Measurements from ENCODE around the gene GRIN2A. TPM values are rescaled to one million over a fixed set of nuclear protein-coding genes. Genes with fewer than 3 reads are reported as not detected.

The GRIN2A gene
- total and polyA plus RNA-seq, 2 of the 13 experiments (the other 11 are each of a cell fraction or from before 2014, with no cell fraction given), result not detected

DNA sequence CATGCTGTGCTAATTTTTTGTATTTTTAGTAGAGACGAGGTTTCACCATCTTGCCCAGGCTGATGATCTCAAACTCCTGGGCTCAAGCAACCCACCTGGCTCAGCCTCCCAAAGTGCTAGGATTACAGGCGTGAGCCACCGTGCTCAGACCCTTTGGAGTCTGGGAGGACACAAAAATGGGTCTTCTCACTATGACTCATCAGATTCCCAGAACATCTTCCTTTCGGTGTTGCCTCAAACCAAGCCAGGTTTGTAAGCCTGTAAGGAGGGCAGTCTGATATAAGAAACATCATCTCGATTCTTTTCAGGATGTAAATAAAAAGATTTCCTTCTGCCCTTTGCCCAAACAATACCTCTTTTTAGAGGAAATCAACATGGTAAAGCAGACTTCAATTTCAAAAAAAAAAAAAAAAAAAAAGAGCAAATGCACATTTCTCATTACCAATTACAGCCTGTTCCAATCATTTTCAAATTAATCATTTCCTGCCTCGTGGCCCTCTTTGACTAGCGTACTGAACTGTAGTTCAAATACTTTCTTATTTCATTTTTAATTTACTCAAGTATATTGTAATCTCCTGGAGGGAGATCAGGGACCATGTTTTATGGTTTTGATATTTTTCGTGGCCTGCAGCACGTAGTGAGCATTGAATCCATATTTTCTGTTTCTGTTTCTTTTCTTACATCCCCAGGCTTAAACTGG, 409.6 kb downstream of the GRIN2A start:
- no TSS peak for BruUV-seq (replicated peaks)
- CTCF ChIA-PET (ENCODE audit: low intra/inter-chr PET ratio, low total read pairs), result no interaction called here
- Histone ChIP-seq H3K36me3 (replicated peaks in 1 of 2; ENCODE audit: control insufficient read depth in 1 of 2, insufficient read depth in 2 of 2, low read length in 2 of 2) (no peaks in the 10 kb centered on the region), H3K9ac (ENCODE audit: insufficient read depth, low read depth, low read length) (no peak overlapping the region), H3K4me3 (replicated peaks in 1 of 3; ENCODE audit: insufficient read depth in 1 of 3, low read depth in 2 of 3, low read length in 3 of 3) (no peak overlapping the region), H3K27ac (ENCODE audit: extremely low read length, insufficient read depth, low read length) (no peak overlapping the region), H3K27me3 (ENCODE audit: control insufficient read depth in 1 of 2, insufficient read depth in 2 of 2, low read length in 2 of 2) (peaks cover 0 to 9% of the 10 kb centered on the region in 2 experiments; a peak in 2 of 5 replicates), H4K20me1 (ENCODE audit: insufficient read depth, low read length) (no peaks in the 10 kb centered on the region), H3K79me2 (ENCODE audit: insufficient read depth, low read length) (no peaks in the 10 kb centered on the region), H2AFZ (ENCODE audit: low read length) (no peak overlapping the region), H3K4me2 (ENCODE audit: low read depth, low read length) (no peak overlapping the region), H3K4me1 (ENCODE audit: insufficient read depth, low read length) (no peaks in the 10 kb centered on the region), H3K9me3 (ENCODE audit: low read length) (no peaks in the 10 kb centered on the region)
- ATAC-seq (no peak), DNase-seq (ENCODE audit: low spot score) (no peak), FAIRE-seq (no peak)
- WGBS (ENCODE audit: low lambda C conversion rate), result 8% methylated on average over 9 of the region's 9 CpGs
- TF ChIP-seq NFE2L2 (IDR thresholded peaks at IDR 0.05; ENCODE audit: low read length), result peak; percentile 62; the same call in 1 of the 2 replicates
- TF ChIP-seq, protein P1, sequence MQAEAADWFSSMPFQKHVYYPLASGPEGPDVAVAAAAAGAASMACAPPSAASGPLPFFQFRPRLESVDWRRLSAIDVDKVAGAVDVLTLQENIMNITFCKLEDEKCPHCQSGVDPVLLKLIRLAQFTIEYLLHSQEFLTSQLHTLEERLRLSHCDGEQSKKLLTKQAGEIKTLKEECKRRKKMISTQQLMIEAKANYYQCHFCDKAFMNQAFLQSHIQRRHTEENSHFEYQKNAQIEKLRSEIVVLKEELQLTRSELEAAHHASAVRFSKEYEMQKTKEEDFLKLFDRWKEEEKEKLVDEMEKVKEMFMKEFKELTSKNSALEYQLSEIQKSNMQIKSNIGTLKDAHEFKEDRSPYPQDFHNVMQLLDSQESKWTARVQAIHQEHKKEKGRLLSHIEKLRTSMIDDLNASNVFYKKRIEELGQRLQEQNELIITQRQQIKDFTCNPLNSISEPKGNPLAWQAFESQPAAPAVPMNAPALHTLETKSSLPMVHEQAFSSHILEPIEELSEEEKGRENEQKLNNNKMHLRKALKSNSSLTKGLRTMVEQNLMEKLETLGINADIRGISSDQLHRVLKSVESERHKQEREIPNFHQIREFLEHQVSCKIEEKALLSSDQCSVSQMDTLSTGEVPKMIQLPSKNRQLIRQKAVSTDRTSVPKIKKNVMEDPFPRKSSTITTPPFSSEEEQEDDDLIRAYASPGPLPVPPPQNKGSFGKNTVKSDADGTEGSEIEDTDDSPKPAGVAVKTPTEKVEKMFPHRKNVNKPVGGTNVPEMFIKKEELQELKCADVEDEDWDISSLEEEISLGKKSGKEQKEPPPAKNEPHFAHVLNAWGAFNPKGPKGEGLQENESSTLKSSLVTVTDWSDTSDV (CRISPR knock-in tag; IDR thresholded peaks at IDR 0.05), result no peak
- TF ChIP-seq EP300 (IDR thresholded peaks at IDR 0.05; ENCODE audit: low read depth in 2 of 2, low read length in 2 of 2), result no peak
- TF ChIP-seq EP300 (CRISPR knock-in tag; IDR thresholded peaks at IDR 0.05; ENCODE audit: borderline replicate concordance), result no peak
- no peak for TF ChIP-seq ZNF136 (CRISPR knock-in tag; IDR thresholded peaks at IDR 0.05; ENCODE audit: low read depth)
- no peak for TF ChIP-seq ZNF230 (CRISPR knock-in tag; IDR thresholded peaks at IDR 0.05)
- TF ChIP-seq, protein P2, sequence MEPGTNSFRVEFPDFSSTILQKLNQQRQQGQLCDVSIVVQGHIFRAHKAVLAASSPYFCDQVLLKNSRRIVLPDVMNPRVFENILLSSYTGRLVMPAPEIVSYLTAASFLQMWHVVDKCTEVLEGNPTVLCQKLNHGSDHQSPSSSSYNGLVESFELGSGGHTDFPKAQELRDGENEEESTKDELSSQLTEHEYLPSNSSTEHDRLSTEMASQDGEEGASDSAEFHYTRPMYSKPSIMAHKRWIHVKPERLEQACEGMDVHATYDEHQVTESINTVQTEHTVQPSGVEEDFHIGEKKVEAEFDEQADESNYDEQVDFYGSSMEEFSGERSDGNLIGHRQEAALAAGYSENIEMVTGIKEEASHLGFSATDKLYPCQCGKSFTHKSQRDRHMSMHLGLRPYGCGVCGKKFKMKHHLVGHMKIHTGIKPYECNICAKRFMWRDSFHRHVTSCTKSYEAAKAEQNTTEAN (CRISPR knock-in tag; conservative IDR thresholded peaks at IDR 0.05), result no peak
- TF ChIP-seq DMAP1 (CRISPR knock-in tag; IDR thresholded peaks at IDR 0.05), result no peak
- in situ Hi-C loops (cut with HindIII; ENCODE audit: extremely low pct_ligation_motif_present, low pct_unique_long_range_greater_than_20kb) (no loop called here), intact Hi-C loops (cut with micrococcal nuclease; ENCODE audit: unreplicated experiment) (no loop called here)
- POLR2A ChIA-PET, result no interaction called here

Data from HepG2 (cell line).